IMR-90 (cell line): ENCODE data around the gene LY6G6D.

ENCODE experiments used
- POLR2A ChIP-seq: IDR thresholded peaks from 2 replicates; pipeline ENCODE4 v1.6.1; 2012; ENCODE audit warnings: mild to moderate bottlenecking, low read depth, low read length
- RFX5 ChIP-seq: IDR thresholded peaks from 2 replicates; pipeline ENCODE4 v1.8.0; 2012; ENCODE audit warnings: low read depth, mild to moderate bottlenecking, low read length, moderate library complexity
- SMC3 ChIP-seq: fragments of 150-350 bp; IDR thresholded peaks from 2 replicates; pipeline ENCODE4 v1.6.1; 2016; ENCODE audit warnings: low read depth, mild to moderate bottlenecking, antibody characterized with exemption, low read length, moderate library complexity

GRCh38 chr6:31750411-31751022, 35.4 kb downstream of the LY6G6D start:
- TF ChIP-seq RFX5 (no peak), SMC3 (no peak), POLR2A (no peak)
